ENCODE data around the gene DES.

DES gene

GRCh38 chr2:219440388-219441256 is 22.4 kb downstream of the DES start:
- no peak for DNase-seq (ENCODE audit: low read depth)

GRCh38 chr2:219441451-219442255 is 23.5 kb downstream of the DES start:
- DNase-seq (ENCODE audit: low read depth) = peak; percentile 44

- no peak for DNase-seq (ENCODE audit: low read depth)
Observed at GRCh38 chr2:219442256-219443015, 24.3 kb downstream of the DES start.

GRCh38 chr2:219443016-219443696 is 25.0 kb downstream of the DES start:
- no peak for DNase-seq (ENCODE audit: low read depth)

- no peak for DNase-seq (ENCODE audit: low read depth)
Observed at GRCh38 chr2:219443697-219444023, 25.5 kb downstream of the DES start.

GRCh38 chr2:219444566-219445091 is 26.5 kb downstream of the DES start:
- no peak for DNase-seq (ENCODE audit: low read depth)

- no peak for DNase-seq (ENCODE audit: low read depth)
Observed at GRCh38 chr2:219445220-219445640, 27.1 kb downstream of the DES start.

GRCh38 chr2:219446101-219446504 is 27.9 kb downstream of the DES start:
- DNase-seq (ENCODE audit: low read depth) = no peak

- no peak for DNase-seq (ENCODE audit: low read depth)
Observed at GRCh38 chr2:219446689-219447088, 28.5 kb downstream of the DES start.

GRCh38 chr2:219447242-219448098 is 29.3 kb downstream of the DES start:
- DNase-seq (ENCODE audit: low read depth) = no peak

- DNase-seq (ENCODE audit: low read depth) = no peak
Observed at GRCh38 chr2:219448099-219448775, 30.1 kb downstream of the DES start.

- no peak for DNase-seq (ENCODE audit: low read depth)
Observed at GRCh38 chr2:219448776-219449341, 30.7 kb downstream of the DES start.

- no peak for DNase-seq (ENCODE audit: low read depth)
Observed at GRCh38 chr2:219449609-219450008, 31.4 kb downstream of the DES start.

- no peak for DNase-seq (ENCODE audit: low read depth)
Observed at GRCh38 chr2:219451661-219452360, 33.6 kb downstream of the DES start.

GRCh38 chr2:219452361-219453317 is 34.5 kb downstream of the DES start:
- DNase-seq (ENCODE audit: low read depth) = no peak

- no peak for DNase-seq (ENCODE audit: low read depth)
Observed at GRCh38 chr2:219453671-219454590, 35.8 kb downstream of the DES start.

- DNase-seq (ENCODE audit: low read depth) = no peak
Observed at GRCh38 chr2:219455581-219455980, 37.4 kb downstream of the DES start.

Data from activated T-helper 1 cell treated with Interleukin-2 at 50 U/mL for 16 hours (primary cell).